Kidney (tissue), 14 donors: ENCODE data around the gene PAFAH1B2. TPM values are rescaled to one million over a fixed set of nuclear protein-coding genes. Genes with fewer than 3 reads are reported as not detected.
"Not testable (repeated sequence)": the region's sequence is repeated elsewhere in the genome, so short reads cannot be mapped to it uniquely, and the experiment has no call there.

Source experiments
- DNase-seq, 5 donors: peaks; one replicate each; pipeline ENCODE4 v3.0.0-alpha.2; 2013 to 2020
- FAIRE-seq: peaks from 2 replicates; lab custom pipeline; 2012; peaks lifted over from hg19 to GRCh38; lab: Jason Lieb, UNC
- H3K27ac ChIP-seq, 2 donors: one replicate each; pipeline ENCODE4 v1.7.0; 2013; ENCODE audit warnings: low read depth in 2 of 2, low read length in 2 of 2, inconsistent platforms in 1 of 2
- H3K27me3 ChIP-seq: one replicate; pipeline ENCODE4 v1.7.1; 2013; ENCODE audit warnings: low read length, inconsistent platforms; ENCODE audit not compliant: control insufficient read depth, insufficient read depth
- H3K36me3 ChIP-seq, 3 donors: one replicate each; pipeline versions ENCODE4 v1.7.0 to v1.7.1; 2013; ENCODE audit warnings: low read length in 3 of 3, control low read depth in 1 of 3, inconsistent platforms in 1 of 3; ENCODE audit not compliant: insufficient read depth in 3 of 3, control insufficient read depth in 2 of 3
- H3K4me1 ChIP-seq, 3 donors: one replicate each; pipeline versions ENCODE4 v1.7.0 to v1.7.1; 2013; ENCODE audit warnings: low read length in 3 of 3, inconsistent platforms in 1 of 3, low read depth in 1 of 3; ENCODE audit not compliant: control insufficient read depth in 2 of 3, insufficient read depth in 2 of 3
- H3K4me3 ChIP-seq, 3 donors: one replicate each; pipeline versions ENCODE4 v1.7.0 to v1.8.1; 2013; ENCODE audit warnings: low read length in 3 of 3, control low read depth in 1 of 3, inconsistent platforms in 1 of 3
- H3K9ac ChIP-seq, 3 donors: one replicate each; pipeline versions ENCODE4 v1.7.0 to v1.7.1; 2013; ENCODE audit warnings: low read length in 3 of 3, control low read depth in 1 of 3, inconsistent platforms in 1 of 3
- H3K9me3 ChIP-seq, 3 donors: one replicate each; pipeline versions ENCODE4 v1.7.0 to v1.7.1; 2013; ENCODE audit warnings: low read length in 3 of 3, control low read depth in 1 of 3, inconsistent platforms in 1 of 3; ENCODE audit not compliant: control insufficient read depth in 2 of 3, insufficient read depth in 1 of 3
- intact Hi-C: fragments of 100-400 bp; cut with DNase I; formaldehyde crosslinking; loops from one replicate; pipeline ENCODE4 v1.11.1; 2022
- polyA plus RNA-seq: library from polyadenylated mRNA; stranded (reverse); fragments of 350-450 nt; fragmentation: Illumina TruSeq; extraction: RNeasy Lipid Tissue Mini Kit (QIAGEN cat#74804); gene quantifications from one replicate; pipeline ENCODE4 v1.2.3, GENCODE V29; 2014; ENCODE audit warnings: low read depth, low replicate concordance; ENCODE audit not compliant: insufficient read depth
- total RNA-seq: library from RNA; stranded (reverse); fragmentation: NEBNext Ultra II Directional; extraction: Animal tissue kit (Norgen Biotek cat#: 25700); gene quantifications from one replicate; pipeline ENCODE4 v1.2.1, GENCODE V29; 2021
- TF ChIP-seq, protein P1 (sequence below): IDR thresholded peaks from 3 replicates; pipeline ENCODE4 v1.5.1; 2012; ENCODE audit warnings: mild to moderate bottlenecking, moderate library complexity, borderline replicate concordance; ENCODE audit not compliant: insufficient read depth; ENCODE audit errors: extremely low read depth
- donor health status: control.
- donor health status: control.
- donor health status: control.
- donor health status: control.
- donor health status: control.
- donor health status: DM: yes; HTN: yes; CAD: no.
- donor health status: Normal renal cell carcinoma (clear cell type).

The PAFAH1B2 gene
- total and polyA plus RNA-seq, 2 donors from 2014 or later, result 29.4 to 90.2 TPM

DNA sequence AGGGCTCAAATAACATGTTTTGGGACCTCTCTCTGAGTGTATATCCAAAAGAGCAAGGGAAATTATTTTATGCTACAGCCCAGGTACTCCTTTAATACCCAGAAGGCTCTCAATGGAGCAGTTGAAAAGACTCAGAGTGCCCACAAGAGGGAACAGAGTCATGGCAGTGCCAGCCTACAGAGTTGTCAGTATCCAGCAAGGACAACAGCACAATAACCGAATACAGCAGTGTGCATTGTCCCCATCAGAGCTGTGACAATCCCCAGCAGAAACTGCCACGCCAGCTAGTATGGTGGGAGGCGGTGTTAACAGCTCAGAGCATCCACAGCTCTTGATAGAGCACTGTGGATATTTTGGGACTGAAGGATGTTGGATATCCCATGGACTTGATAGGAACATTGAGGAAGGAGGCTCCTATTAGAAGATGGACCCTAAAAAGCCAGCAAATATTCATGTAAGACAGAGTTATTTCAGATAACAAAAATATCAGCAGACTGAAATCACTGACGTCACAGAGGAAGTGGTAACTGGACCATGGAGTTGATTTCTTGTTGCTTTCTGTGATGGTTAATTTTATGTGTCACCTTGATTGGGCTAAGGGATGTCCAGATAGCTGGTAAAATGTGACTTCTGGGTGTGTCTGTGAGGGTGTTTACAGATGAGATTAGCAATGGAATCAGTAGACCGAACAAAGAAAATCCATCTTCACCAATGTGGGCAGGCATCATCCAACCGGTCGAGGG is 17.7 kb upstream of the PAFAH1B2 start:
- intact Hi-C loops, result no loop called here
- Histone ChIP-seq H3K9me3 (no peaks in the 10 kb centered on the region), H3K9ac (no peak overlapping the region), H3K4me3 (no peak overlapping the region), H3K36me3 (no peaks in the 10 kb centered on the region), H3K27me3 (no peaks in the 10 kb centered on the region), H3K4me1 (no peaks in the 10 kb centered on the region), H3K27ac (no peak overlapping the region)
- no peak for DNase-seq
- no peak for FAIRE-seq
- TF ChIP-seq, protein P1, sequence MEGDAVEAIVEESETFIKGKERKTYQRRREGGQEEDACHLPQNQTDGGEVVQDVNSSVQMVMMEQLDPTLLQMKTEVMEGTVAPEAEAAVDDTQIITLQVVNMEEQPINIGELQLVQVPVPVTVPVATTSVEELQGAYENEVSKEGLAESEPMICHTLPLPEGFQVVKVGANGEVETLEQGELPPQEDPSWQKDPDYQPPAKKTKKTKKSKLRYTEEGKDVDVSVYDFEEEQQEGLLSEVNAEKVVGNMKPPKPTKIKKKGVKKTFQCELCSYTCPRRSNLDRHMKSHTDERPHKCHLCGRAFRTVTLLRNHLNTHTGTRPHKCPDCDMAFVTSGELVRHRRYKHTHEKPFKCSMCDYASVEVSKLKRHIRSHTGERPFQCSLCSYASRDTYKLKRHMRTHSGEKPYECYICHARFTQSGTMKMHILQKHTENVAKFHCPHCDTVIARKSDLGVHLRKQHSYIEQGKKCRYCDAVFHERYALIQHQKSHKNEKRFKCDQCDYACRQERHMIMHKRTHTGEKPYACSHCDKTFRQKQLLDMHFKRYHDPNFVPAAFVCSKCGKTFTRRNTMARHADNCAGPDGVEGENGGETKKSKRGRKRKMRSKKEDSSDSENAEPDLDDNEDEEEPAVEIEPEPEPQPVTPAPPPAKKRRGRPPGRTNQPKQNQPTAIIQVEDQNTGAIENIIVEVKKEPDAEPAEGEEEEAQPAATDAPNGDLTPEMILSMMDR, result no peak

DNA sequence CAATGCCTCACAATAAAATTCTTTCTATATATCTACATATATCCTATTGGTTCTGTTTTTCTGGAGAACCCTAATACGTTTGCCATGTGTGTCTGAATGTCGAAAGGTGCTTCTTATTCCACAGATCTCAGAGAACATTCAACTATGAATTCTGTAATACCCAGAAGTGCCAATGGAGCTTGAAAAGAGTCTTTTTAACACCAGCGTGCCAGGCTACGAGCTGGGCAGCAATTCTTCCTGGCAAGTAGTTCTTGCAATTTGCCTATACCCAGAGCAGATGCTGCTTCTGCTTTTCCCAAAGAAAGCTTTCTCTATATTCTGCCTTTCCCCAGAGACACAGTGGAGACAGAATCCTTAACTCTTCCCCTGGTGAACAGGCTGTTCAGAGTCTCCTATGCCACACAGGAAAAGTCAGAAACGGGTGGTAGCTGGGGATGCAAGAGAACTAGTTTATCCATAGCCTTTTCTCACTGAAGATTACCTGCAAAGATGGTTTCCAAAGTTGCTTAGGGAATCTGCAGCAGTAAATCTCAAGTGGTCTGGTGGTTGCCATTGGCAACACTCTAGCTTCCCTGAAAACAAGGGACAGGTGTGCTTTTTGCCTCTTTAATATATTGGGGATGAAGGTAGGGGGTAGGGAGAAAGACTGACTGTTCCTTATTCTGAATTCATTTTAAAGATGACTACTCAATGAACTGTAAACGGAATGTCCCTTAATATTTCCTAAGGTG is 16.8 kb upstream of the PAFAH1B2 start:
- intact Hi-C loops, result no loop called here
- no peaks in the 10 kb centered on the region for H3K9me3 ChIP-seq
- no peak for DNase-seq
- H3K36me3 ChIP-seq, result no peaks in the 10 kb centered on the region
- H3K27ac ChIP-seq, result no peak overlapping the region
- no peaks in the 10 kb centered on the region for H3K27me3 ChIP-seq
- TF ChIP-seq, protein P1, result no peak
- no peak for FAIRE-seq
- no peaks in the 10 kb centered on the region for H3K4me1 ChIP-seq
- H3K4me3 ChIP-seq, result no peak overlapping the region
- no peak overlapping the region for H3K9ac ChIP-seq

DNA sequence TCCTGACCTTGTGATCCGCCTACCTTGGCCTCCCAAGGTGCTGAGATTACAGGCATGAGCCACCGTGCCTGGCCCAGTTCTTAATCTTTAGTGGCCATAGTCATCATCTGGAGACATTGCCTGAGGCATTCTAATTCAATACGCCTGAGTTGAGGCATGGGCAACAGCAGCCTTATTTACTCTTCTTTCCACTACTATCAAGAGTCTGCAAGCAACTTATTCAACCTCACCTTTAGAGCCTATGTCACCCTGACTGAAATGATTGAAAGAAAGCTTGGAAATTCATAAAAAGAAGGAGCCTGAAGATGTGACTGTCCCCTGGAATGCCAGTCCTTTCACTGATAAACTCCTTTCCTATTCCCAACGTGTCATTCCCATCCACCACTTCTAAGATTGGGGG is 15.8 kb upstream of the PAFAH1B2 start:
- intact Hi-C loops, result no loop called here
- Histone ChIP-seq H3K4me1 (no peaks in the 10 kb centered on the region), H3K9ac (no peak overlapping the region), H3K27ac (no peak overlapping the region), H3K27me3 (no peaks in the 10 kb centered on the region), H3K36me3 (no peaks in the 10 kb centered on the region), H3K4me3 (no peak overlapping the region), H3K9me3 (no peaks in the 10 kb centered on the region)
- TF ChIP-seq, protein P1, result no peak
- FAIRE-seq (no peak), DNase-seq (no peak)

DNA sequence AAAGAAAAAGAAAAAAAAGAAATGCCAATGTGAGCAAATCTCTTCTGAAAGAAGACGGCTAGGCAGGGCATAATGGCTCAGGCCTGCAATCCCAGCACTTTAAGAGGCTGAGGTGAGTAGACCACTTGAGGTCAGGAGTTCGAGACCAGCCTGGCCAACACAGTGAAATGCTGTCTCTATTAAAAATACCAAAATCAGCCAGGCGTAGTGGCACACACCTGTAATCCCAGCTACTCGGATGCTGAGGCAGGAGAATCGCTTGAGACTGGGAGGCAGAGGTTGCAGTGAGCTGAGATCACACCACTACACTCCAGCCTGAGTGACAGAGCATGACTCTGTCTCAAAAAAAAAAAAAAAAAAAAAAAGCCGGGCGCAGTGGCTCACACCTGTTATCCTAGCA is 13.7 kb upstream of the PAFAH1B2 start:
- H3K4me3 ChIP-seq, H3K9me3 ChIP-seq, H3K4me1 ChIP-seq, H3K27ac ChIP-seq, H3K27me3 ChIP-seq, intact Hi-C loops, FAIRE-seq, DNase-seq, H3K36me3 ChIP-seq, H3K9ac ChIP-seq: not testable (repeated sequence)
